ENCODE results near the gene CXCL10. TPM values are rescaled to one million over a fixed set of nuclear protein-coding genes. Genes with fewer than 3 reads are reported as not detected.
"Not testable (repeated sequence)": the region's sequence is repeated elsewhere in the genome, so short reads cannot be mapped to it uniquely, and the experiment has no call there.

The CXCL10 gene
- total RNA-seq, 2 experiments from 2014 or later = 0.75 to 0.82 TPM

GRCh38 chr4:76050560-76051050 lies 27.3 kb upstream of the CXCL10 start:
- DNase-seq; H3K27ac Mint-ChIP-seq; H3K9me3 Mint-ChIP-seq (ENCODE audit: low read depth); H3K36me3 Mint-ChIP-seq; CTCF ChIA-PET; H3K4me3 Mint-ChIP-seq; H3K27me3 Mint-ChIP-seq; ATAC-seq: not testable (repeated sequence)
- H3K4me1 Mint-ChIP-seq = peaks cover 16% of the 10 kb centered on the region

GRCh38 chr4:76049860-76050416 lies 26.6 kb upstream of the CXCL10 start:
- H3K27ac Mint-ChIP-seq; H3K27me3 Mint-ChIP-seq; CTCF ChIA-PET; H3K4me3 Mint-ChIP-seq; H3K4me1 Mint-ChIP-seq; H3K9me3 Mint-ChIP-seq (ENCODE audit: low read depth); DNase-seq; H3K36me3 Mint-ChIP-seq; ATAC-seq: not testable (repeated sequence)

- H3K9me3 Mint-ChIP-seq (ENCODE audit: low read depth); CTCF ChIA-PET; ATAC-seq; H3K36me3 Mint-ChIP-seq; H3K4me3 Mint-ChIP-seq; H3K27ac Mint-ChIP-seq; H3K27me3 Mint-ChIP-seq; DNase-seq: not testable (repeated sequence)
- H3K4me1 Mint-ChIP-seq = peaks cover 17% of the 10 kb centered on the region
These were observed 21.4 kb upstream of the CXCL10 start for GRCh38 chr4:76044686-76045085.

- H3K36me3 Mint-ChIP-seq; H3K4me3 Mint-ChIP-seq; DNase-seq; H3K9me3 Mint-ChIP-seq (ENCODE audit: low read depth); H3K27me3 Mint-ChIP-seq; CTCF ChIA-PET; ATAC-seq; H3K27ac Mint-ChIP-seq: not testable (repeated sequence)
- H3K4me1 Mint-ChIP-seq = peaks cover 17% of the 10 kb centered on the region
These were observed 20.0 kb upstream of the CXCL10 start for GRCh38 chr4:76043306-76043705.

GRCh38 chr4:76042241-76042998 lies 19.1 kb upstream of the CXCL10 start:
- not testable (repeated sequence) for H3K27me3 Mint-ChIP-seq; H3K36me3 Mint-ChIP-seq; H3K9me3 Mint-ChIP-seq (ENCODE audit: low read depth); DNase-seq
- Mint-ChIP-seq H3K27ac (peak overlapping the region; percentile 85), H3K4me1 (peaks cover 17% of the 10 kb centered on the region), H3K4me3 (peak overlapping the region; percentile 66)
- CTCF ChIA-PET = interaction anchor here (0.7 to 1.9 kb wide), 2 partner anchors 15 to 22 kb away, joined by 3 to 6 read pairs; no protein-coding TSS in a partner anchor
- ATAC-seq = peak; percentile 87

GRCh38 chr4:76036855-76037254 lies 13.6 kb upstream of the CXCL10 start:
- Mint-ChIP-seq H3K36me3 (peaks cover 2% of the 10 kb centered on the region), H3K9me3 (ENCODE audit: low read depth) (no peaks in the 10 kb centered on the region), H3K4me1 (peaks cover 21% of the 10 kb centered on the region), H3K27ac (no peak overlapping the region), H3K4me3 (no peak overlapping the region), H3K27me3 (peaks cover 4% of the 10 kb centered on the region)
- no peak for DNase-seq
- ATAC-seq = no peak
- CTCF ChIA-PET = interaction anchor here (1.4 to 2.5 kb wide), 3 partner anchors 11 to 41 kb away, joined by 3 to 10 read pairs (median 3); no protein-coding TSS in a partner anchor

- no peak for ATAC-seq
- Mint-ChIP-seq H3K36me3 (peaks cover 3% of the 10 kb centered on the region), H3K9me3 (ENCODE audit: low read depth) (no peaks in the 10 kb centered on the region), H3K27ac (no peak within 1 kb of the TSS), H3K27me3 (peaks cover 12% of the 10 kb centered on the region), H3K4me3 (no peak within 1 kb of the TSS), H3K4me1 (peaks cover 16% of the 10 kb centered on the region)
- CTCF ChIA-PET = interaction anchor here (1.4 to 2.5 kb wide), 3 partner anchors 10 to 40 kb away, joined by 3 to 10 read pairs (median 3); no protein-coding TSS in a partner anchor
- no peak for DNase-seq
These were observed 12.6 kb upstream of the CXCL10 start, which contains the start of gene CXCL11 for GRCh38 chr4:76035799-76036380. CXCL11 (minus strand) TSS chr4:76036070; CDS start chr4:76035987, 83 bp downstream.

- CTCF ChIA-PET = interaction anchor here (1.6 to 2.5 kb wide), 2 partner anchors 9 to 39 kb away, joined by 3 to 10 read pairs; no protein-coding TSS in a partner anchor
- H3K27ac Mint-ChIP-seq = no peak overlapping the region
- no peak for DNase-seq
- no peak overlapping the region for H3K4me3 Mint-ChIP-seq
- no peak for ATAC-seq
- peaks cover 3% of the 10 kb centered on the region for H3K36me3 Mint-ChIP-seq
- no peaks in the 10 kb centered on the region for H3K9me3 Mint-ChIP-seq (ENCODE audit: low read depth)
- peaks cover 18% of the 10 kb centered on the region for H3K27me3 Mint-ChIP-seq
- H3K4me1 Mint-ChIP-seq = peaks cover 16% of the 10 kb centered on the region
These were observed 11.8 kb upstream of the CXCL10 start for GRCh38 chr4:76035141-76035540.

- H3K9me3 Mint-ChIP-seq (ENCODE audit: low read depth) = no peaks in the 10 kb centered on the region
- H3K36me3 Mint-ChIP-seq = peaks cover 10% of the 10 kb centered on the region
- DNase-seq (no peak), ATAC-seq (no peak)
- no peak overlapping the region for H3K27ac Mint-ChIP-seq
- peaks cover 21% of the 10 kb centered on the region for H3K4me1 Mint-ChIP-seq
- CTCF ChIA-PET = no interaction called here
- no peak overlapping the region for H3K4me3 Mint-ChIP-seq
- peaks cover 33% of the 10 kb centered on the region for H3K27me3 Mint-ChIP-seq
These were observed 6.0 kb upstream of the CXCL10 start for GRCh38 chr4:76029300-76029699.

- peak overlapping the region; percentile 18 for H3K4me3 Mint-ChIP-seq
- peaks cover 25% of the 10 kb centered on the region for H3K4me1 Mint-ChIP-seq
- CTCF ChIA-PET = no interaction called here
- H3K27me3 Mint-ChIP-seq = peaks cover 30% of the 10 kb centered on the region
- ATAC-seq = no peak
- peaks cover 10% of the 10 kb centered on the region for H3K36me3 Mint-ChIP-seq
- no peak for DNase-seq
- H3K9me3 Mint-ChIP-seq (ENCODE audit: low read depth) = no peaks in the 10 kb centered on the region
- peak overlapping the region; percentile 16 for H3K27ac Mint-ChIP-seq
These were observed 5.1 kb upstream of the CXCL10 start for GRCh38 chr4:76028350-76028765.

GRCh38 chr4:76024065-76024464 lies 768 bp upstream of the CXCL10 start:
- Mint-ChIP-seq H3K9me3 (ENCODE audit: low read depth) (no peaks in the 10 kb centered on the region), H3K27me3 (peaks cover 10% of the 10 kb centered on the region), H3K4me1 (peaks cover 39% of the 10 kb centered on the region), H3K4me3 (no peak overlapping the region), H3K36me3 (peaks cover 13% of the 10 kb centered on the region), H3K27ac (no peak overlapping the region)
- CTCF ChIA-PET = interaction anchor here (0.9 kb wide), 1 partner anchor 35 kb away, joined by 4 read pairs; no protein-coding TSS in a partner anchor
- DNase-seq = no peak
- ATAC-seq = no peak

- Mint-ChIP-seq H3K4me1 (peaks cover 30% of the 10 kb centered on the region), H3K9me3 (ENCODE audit: low read depth) (no peaks in the 10 kb centered on the region), H3K27me3 (peaks cover 4% of the 10 kb centered on the region), H3K4me3 (no peak overlapping the region), H3K27ac (no peak overlapping the region), H3K36me3 (peaks cover 15% of the 10 kb centered on the region)
- CTCF ChIA-PET = no interaction called here
- no peak for DNase-seq
- no peak for ATAC-seq
These were observed 620 bp downstream of the CXCL10 start for GRCh38 chr4:76022677-76023076.

- Mint-ChIP-seq H3K4me1 (peaks cover 32% of the 10 kb centered on the region), H3K27ac (no peak overlapping the region), H3K4me3 (no peak overlapping the region), H3K9me3 (ENCODE audit: low read depth) (no peaks in the 10 kb centered on the region), H3K27me3 (peaks cover 4% of the 10 kb centered on the region), H3K36me3 (peaks cover 15% of the 10 kb centered on the region)
- CTCF ChIA-PET = no interaction called here
- DNase-seq (no peak), ATAC-seq (no peak)
These were observed 1.3 kb downstream of the CXCL10 start for GRCh38 chr4:76022031-76022430.
